Measurements from ENCODE around the gene PNLIP.

GRCh38 chr10:116596062-116596461, 50.3 kb downstream of the PNLIP start:
- no peak for TF ChIP-seq EZH2 (IDR thresholded peaks at IDR 0.05)
- no peak for TF ChIP-seq POLR2AphosphoS5 (IDR thresholded peaks at IDR 0.05; ENCODE audit: borderline replicate concordance, low read depth, low read length)
- no peak for TF ChIP-seq FOXP2 (optimal IDR thresholded peaks at IDR 0.05; ENCODE audit: control extremely low read depth, extremely low read length, insufficient read depth)

All from SK-N-MC (cell line).